ENCODE results near the gene CD244.

DNA sequence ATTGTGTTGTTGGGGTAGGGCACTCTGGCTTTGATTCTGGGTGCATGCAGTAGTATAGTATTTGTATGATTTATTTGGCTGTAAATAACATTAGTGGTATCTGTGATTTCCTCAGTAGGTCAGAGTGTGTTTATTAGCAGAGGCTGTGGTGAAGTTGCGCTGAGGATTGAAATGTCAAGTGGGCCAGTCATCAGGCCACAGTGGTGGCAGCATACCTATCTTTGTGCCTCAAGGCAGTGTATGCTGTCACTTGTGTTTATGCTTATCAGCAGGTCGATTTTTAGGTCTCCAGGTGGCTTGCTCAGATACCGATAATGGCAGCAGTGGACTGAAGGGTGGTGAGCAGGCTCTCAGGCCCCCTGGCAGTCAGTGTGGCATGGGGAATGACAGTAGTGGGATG is 55.4 kb downstream of the CD244 start:
- TF ChIP-seq, protein P1, sequence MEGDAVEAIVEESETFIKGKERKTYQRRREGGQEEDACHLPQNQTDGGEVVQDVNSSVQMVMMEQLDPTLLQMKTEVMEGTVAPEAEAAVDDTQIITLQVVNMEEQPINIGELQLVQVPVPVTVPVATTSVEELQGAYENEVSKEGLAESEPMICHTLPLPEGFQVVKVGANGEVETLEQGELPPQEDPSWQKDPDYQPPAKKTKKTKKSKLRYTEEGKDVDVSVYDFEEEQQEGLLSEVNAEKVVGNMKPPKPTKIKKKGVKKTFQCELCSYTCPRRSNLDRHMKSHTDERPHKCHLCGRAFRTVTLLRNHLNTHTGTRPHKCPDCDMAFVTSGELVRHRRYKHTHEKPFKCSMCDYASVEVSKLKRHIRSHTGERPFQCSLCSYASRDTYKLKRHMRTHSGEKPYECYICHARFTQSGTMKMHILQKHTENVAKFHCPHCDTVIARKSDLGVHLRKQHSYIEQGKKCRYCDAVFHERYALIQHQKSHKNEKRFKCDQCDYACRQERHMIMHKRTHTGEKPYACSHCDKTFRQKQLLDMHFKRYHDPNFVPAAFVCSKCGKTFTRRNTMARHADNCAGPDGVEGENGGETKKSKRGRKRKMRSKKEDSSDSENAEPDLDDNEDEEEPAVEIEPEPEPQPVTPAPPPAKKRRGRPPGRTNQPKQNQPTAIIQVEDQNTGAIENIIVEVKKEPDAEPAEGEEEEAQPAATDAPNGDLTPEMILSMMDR (IDR thresholded peaks at IDR 0.05; ENCODE audit: poor library complexity), result no peak
- TF ChIP-seq EZH2 (IDR thresholded peaks at IDR 0.05; ENCODE audit: borderline replicate concordance), result no peak

All from hepatocyte (in vitro differentiated cells).